ENCODE data around the gene ZSCAN9.

ZSCAN9 gene

DNA sequence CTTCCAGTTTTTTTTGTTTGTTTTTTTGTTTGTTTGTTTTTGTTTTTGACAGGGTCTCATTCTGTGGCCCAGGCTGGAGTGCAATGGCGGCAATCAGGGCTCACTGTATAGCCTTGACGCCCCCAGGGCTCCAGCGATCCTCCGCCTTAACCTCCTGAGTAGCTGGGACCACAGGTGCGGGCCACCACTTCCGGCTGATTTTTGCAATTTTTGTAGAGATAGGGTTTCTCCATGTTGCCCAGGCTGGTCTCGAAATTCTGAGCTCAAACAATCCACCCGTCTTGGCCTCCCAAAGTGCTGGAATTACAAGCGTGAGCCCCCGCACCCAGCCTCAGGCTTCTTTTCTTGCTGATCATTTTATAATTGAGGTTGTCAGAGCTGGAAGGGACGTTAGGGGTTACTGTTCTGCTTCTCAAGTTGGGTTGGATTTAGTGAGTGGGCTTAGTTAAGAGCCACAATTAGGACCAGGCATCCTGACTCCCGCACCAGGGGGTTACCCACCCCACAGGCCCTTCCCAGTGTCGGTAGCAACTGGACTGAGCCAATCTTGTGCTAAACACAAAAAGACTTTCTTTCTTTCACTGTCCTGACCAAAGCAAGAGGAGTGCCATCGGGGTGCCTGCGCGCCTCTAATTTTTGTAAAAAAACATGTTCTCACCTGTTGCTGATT is 13.1 kb upstream of the ZSCAN9 start:
- peak in 1 of 2 donors; percentile 4 for ATAC-seq (replicated peaks)
- Mint-ChIP-seq H3K36me3 (peaks cover 0 to 3% of the 10 kb centered on the region in 2 donors), H3K4me3 (peak overlapping the region; percentile 79 to 82), H3K27ac (peak overlapping the region; percentile 37), H3K9me3 (peaks cover 0 to 5% of the 10 kb centered on the region in 2 donors), H3K4me1 (peaks cover 25 to 35% of the 10 kb centered on the region in 2 donors), H3K27me3 (peaks cover 66 to 84% of the 10 kb centered on the region in 2 donors)
- no peak for DNase-seq

GRCh38 chr6:28212510-28213212 is 12.4 kb upstream of the ZSCAN9 start:
- H3K27ac Mint-ChIP-seq, result peak overlapping the region; percentile 90
- DNase-seq (peak; percentile 43), ATAC-seq (replicated peaks) (peak; percentile 66 to 79)
- peaks cover 23 to 29% of the 10 kb centered on the region in 2 donors for H3K4me1 Mint-ChIP-seq
- H3K9me3 Mint-ChIP-seq, result peaks cover 0 to 5% of the 10 kb centered on the region in 2 donors
- H3K4me3 Mint-ChIP-seq, result peak overlapping the region; percentile 79 to 82
- peaks cover 63 to 78% of the 10 kb centered on the region in 2 donors for H3K27me3 Mint-ChIP-seq
- H3K36me3 Mint-ChIP-seq, result no peaks in the 10 kb centered on the region

- Mint-ChIP-seq H3K4me3 (peak overlapping the region; percentile 79 to 82), H3K27ac (no peak overlapping the region), H3K4me1 (peaks cover 21 to 29% of the 10 kb centered on the region in 2 donors), H3K27me3 (peaks cover 64 to 78% of the 10 kb centered on the region in 2 donors), H3K9me3 (peaks cover 0 to 5% of the 10 kb centered on the region in 2 donors), H3K36me3 (peaks cover 0 to under 1% of the 10 kb centered on the region in 2 donors)
- no peak for DNase-seq
- no peak for ATAC-seq (replicated peaks)
Observed at GRCh38 chr6:28213213-28213523, 11.9 kb upstream of the ZSCAN9 start.

GRCh38 chr6:28215425-28215824 is 9.7 kb upstream of the ZSCAN9 start:
- ATAC-seq (replicated peaks) (no peak), DNase-seq (no peak)
- Mint-ChIP-seq H3K27ac (no peak overlapping the region), H3K36me3 (peaks cover 0 to 4% of the 10 kb centered on the region in 2 donors), H3K4me3 (no peak overlapping the region), H3K9me3 (peaks cover 0 to 1% of the 10 kb centered on the region in 2 donors), H3K27me3 (peaks cover 55 to 60% of the 10 kb centered on the region in 2 donors), H3K4me1 (peaks cover 20 to 29% of the 10 kb centered on the region in 2 donors)

- H3K4me1 Mint-ChIP-seq, result peaks cover 17% of the 10 kb centered on the region in 2 donors
- no peaks in the 10 kb centered on the region for H3K9me3 Mint-ChIP-seq
- peak overlapping the region; percentile 88 to 90 for H3K4me3 Mint-ChIP-seq
- DNase-seq (no peak), ATAC-seq (replicated peaks) (no peak)
- H3K36me3 Mint-ChIP-seq, result peaks cover 0 to 4% of the 10 kb centered on the region in 2 donors
- peaks cover 47 to 49% of the 10 kb centered on the region in 2 donors for H3K27me3 Mint-ChIP-seq
- H3K27ac Mint-ChIP-seq, result peak overlapping the region; percentile 31
Observed at GRCh38 chr6:28217890-28218289, 7.2 kb upstream of the ZSCAN9 start.

DNA sequence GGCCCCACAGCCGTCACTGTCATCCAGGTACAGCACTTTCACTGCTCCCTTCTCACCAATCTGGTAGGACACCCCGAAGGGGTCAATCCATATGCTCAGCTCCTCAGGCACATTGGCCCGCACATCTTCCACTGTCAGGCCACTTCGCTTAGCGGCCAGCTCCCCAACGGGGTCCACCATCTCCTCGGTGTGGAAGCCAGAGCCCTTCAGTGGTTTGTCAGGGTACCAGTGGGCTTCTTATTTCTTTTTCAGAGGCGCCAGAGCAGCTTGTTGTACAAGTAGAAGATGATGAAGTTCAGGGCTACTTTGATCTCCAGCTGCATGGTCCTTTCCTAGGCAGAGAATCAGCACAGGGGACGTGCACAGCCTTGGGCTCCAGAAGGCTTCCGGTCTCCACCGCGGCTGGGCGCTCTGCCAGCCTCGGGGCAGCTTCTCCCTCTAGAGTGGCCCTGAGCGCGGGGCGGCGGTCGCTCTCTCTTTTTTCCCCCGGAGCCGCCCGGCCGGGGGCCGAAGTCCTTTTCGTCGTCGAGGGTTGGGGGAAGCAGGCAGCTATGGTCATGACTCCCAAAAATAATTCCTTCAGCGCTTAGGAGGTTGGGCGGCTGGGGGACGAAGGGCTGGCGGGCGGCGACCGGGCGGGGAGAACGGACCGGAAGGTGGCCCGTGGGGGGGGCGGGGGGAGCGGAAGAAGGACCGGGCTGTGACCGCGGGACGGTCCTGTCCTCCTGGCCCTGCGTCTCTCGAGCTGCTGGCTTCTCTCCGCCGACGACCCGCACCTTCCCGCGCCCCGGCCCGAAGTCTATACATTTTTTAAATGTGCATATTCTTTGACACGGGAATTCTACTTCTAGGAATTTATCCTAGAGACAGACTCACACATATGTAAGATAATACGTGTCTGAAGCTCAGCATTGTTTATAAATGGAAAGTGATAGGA is 6.5 kb upstream of the ZSCAN9 start:
- DNase-seq (peak; percentile 29), ATAC-seq (replicated peaks) (peak; percentile 85 to 86)
- peak overlapping the region; percentile 77 for H3K27ac Mint-ChIP-seq
- H3K27me3 Mint-ChIP-seq, result peaks cover 43 to 49% of the 10 kb centered on the region in 2 donors
- H3K4me3 Mint-ChIP-seq, result peak overlapping the region; percentile 88 to 90
- peaks cover 2 to 4% of the 10 kb centered on the region in 2 donors for H3K36me3 Mint-ChIP-seq
- H3K4me1 Mint-ChIP-seq, result peaks cover 16% of the 10 kb centered on the region in 2 donors
- no peaks in the 10 kb centered on the region for H3K9me3 Mint-ChIP-seq

DNA sequence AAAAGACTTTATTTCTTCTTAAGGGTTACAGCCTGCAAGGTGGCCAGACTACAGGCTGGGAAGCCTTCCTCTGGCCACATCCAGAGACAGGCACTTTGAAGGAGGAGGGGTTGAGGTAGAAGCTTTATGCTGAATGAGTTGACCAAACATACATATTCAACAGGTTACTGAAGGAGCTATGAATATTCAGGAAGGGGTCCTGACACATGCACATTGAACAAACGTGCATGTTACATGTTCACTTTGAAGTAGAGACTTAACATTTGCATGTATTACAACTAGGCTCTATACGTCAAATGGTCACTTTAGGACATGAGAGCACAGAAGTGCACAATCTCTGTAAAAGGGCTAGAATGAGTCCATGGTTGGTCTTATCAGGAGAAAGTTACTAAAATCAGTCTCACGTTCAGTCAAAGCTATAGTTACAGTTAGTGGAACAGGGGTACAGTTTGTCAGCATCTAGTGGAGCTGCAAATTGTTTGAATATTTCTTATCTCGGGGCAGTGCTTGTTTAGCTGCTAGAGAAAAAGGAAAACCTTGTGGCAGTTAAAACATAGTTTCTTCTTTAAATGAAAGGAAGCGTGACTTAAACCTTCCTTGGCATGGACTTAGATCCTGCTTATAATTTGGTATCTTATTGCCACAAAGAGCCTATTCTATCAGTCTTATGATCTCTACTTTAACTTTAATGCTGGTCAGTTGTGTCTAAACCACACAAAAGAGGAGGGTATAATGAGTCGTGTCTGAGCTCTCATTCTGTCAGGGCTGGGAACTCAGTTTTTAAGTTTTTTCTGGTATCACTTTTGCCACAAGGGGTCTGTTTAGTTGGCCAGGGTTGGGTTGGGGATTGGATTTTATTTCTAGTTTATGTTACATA is 4.6 kb upstream of the ZSCAN9 start:
- Mint-ChIP-seq H3K27ac (no peak overlapping the region), H3K36me3 (peaks cover 2 to 4% of the 10 kb centered on the region in 2 donors), H3K4me3 (no peak overlapping the region), H3K4me1 (peaks cover 17 to 25% of the 10 kb centered on the region in 2 donors), H3K9me3 (no peaks in the 10 kb centered on the region), H3K27me3 (peaks cover 33 to 34% of the 10 kb centered on the region in 2 donors)
- DNase-seq (no peak), ATAC-seq (replicated peaks) (no peak)

DNA sequence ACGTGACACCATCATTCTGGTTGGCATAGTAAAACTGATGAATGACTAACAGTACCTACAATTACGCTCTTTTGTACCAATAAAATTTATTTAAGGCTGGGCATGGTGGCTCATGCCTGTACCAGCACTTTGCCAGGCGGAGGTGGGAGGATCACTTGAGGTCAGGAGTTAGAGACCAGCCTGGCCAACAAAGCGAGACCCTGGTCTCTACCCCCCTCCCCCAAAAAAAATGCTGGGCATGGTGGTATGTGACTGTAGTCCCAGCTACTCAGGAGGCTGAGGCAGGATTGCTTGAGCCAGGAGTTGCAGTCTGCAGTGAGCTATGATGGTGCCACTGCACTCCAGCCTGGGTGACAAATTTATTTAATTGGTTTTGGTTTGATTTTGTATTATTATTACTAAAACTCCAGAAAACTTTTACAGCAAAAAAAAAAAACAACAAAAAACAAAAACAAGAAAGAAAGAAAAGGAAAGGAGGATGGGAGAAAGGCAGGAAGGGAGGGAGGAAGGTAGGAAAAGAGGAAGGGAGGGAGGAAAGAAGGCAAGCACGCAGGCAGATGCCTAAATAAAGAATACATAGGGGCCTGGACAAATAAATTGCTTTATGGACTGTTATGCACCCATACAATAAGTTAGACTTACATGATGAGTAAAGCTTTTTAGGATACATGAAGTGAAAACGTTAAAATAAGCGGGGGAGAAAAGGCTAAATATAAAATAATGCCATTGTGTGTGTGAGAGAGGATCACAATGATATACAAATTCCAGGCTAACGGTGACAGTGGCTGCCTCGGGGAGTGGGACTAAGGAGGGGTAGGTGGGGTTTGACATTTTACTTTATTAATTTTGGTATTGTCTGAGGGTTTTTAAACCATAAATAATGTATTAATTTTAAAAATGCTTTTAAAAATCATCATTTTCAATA is 682 bp upstream of the ZSCAN9 start:
- H3K27me3 Mint-ChIP-seq, result peaks cover 10 to 18% of the 10 kb centered on the region in 2 donors

DNA sequence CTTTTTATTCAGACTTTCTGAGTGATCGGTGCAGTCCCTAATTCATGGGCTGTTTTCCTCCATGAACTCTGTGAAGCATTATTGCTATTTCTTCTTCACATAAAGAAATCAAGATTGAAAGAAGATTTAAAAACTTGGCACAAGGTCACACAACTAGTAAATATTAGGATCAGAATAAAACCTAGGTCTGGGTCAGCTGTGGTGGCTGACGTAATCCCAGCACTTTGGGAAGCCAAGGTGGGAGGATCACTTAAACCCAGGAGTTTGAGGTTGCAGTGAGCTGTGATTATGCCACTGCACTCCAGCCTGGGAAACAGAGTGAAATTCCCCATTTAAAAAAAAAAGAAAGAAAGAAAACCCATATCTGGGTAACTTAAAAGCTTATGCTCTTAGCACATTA is 1.4 kb downstream of the ZSCAN9 start:
- H3K27ac Mint-ChIP-seq, result no peak overlapping the region
- H3K4me1 Mint-ChIP-seq, result peaks cover 18 to 28% of the 10 kb centered on the region in 2 donors
- DNase-seq, result no peak
- H3K36me3 Mint-ChIP-seq, result peaks cover 29 to 37% of the 10 kb centered on the region in 2 donors
- ATAC-seq (replicated peaks), result no peak
- no peaks in the 10 kb centered on the region for H3K9me3 Mint-ChIP-seq
- H3K4me3 Mint-ChIP-seq, result no peak overlapping the region
- peaks cover 0 to 9% of the 10 kb centered on the region in 2 donors for H3K27me3 Mint-ChIP-seq

More for the DNA sequence above, 682 bp upstream of the ZSCAN9 start:
- no peaks in the 10 kb centered on the region for H3K9me3 Mint-ChIP-seq
- no peak for DNase-seq
- ATAC-seq (replicated peaks), result no peak
- H3K4me1 Mint-ChIP-seq, result peaks cover 18 to 28% of the 10 kb centered on the region in 2 donors
- H3K27ac Mint-ChIP-seq, result peak overlapping the region; percentile 28
- peak overlapping the region; percentile 90 to 93 for H3K4me3 Mint-ChIP-seq
- H3K36me3 Mint-ChIP-seq, result peaks cover 14 to 22% of the 10 kb centered on the region in 2 donors

- Mint-ChIP-seq H3K27ac (no peak overlapping the region), H3K27me3 (no peaks in the 10 kb centered on the region), H3K4me3 (no peak overlapping the region), H3K4me1 (peaks cover 5 to 7% of the 10 kb centered on the region in 2 donors), H3K9me3 (peaks cover 2 to 6% of the 10 kb centered on the region in 2 donors), H3K36me3 (peaks cover 59 to 78% of the 10 kb centered on the region in 2 donors)
- DNase-seq, result no peak
- ATAC-seq (replicated peaks), result no peak
Observed at GRCh38 chr6:28232785-28233184, 7.7 kb downstream of the ZSCAN9 start.

DNA sequence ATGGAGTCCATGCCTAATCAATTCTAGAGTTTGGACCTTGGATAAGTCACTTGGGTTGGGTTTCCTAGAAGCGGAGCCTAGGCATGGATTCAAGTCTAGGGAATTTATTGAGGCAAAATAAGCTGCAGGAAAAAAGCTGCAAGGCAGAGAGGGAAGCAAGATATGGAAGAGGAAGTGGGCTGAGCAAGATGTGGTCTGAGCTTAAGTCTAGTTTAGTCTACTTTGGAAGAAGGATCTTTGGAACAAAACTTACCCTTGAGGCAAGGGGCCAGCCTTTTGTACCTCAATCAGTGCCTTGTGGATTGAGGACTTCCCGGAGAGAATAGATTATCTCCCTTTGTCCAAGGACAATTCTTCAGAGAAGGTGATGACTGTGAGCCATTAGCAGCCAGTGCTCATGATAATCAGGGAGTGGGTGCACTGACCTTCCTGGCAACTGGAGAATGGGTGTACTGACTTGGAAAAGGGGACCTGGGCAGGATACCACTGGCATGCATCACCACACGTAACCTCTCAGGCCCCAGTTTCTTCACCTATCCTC is 10.9 kb downstream of the ZSCAN9 start:
- H3K27ac Mint-ChIP-seq, result no peak overlapping the region
- ATAC-seq (replicated peaks) (no peak), DNase-seq (no peak)
- peaks cover 45 to 72% of the 10 kb centered on the region in 2 donors for H3K36me3 Mint-ChIP-seq
- no peaks in the 10 kb centered on the region for H3K27me3 Mint-ChIP-seq
- H3K4me1 Mint-ChIP-seq, result peaks cover 2 to 6% of the 10 kb centered on the region in 2 donors
- H3K4me3 Mint-ChIP-seq, result no peak overlapping the region
- H3K9me3 Mint-ChIP-seq, result peaks cover 4 to 6% of the 10 kb centered on the region in 2 donors

- ATAC-seq (replicated peaks), result no peak
- Mint-ChIP-seq H3K4me1 (peaks cover 9 to 14% of the 10 kb centered on the region in 2 donors), H3K4me3 (no peak overlapping the region), H3K36me3 (peaks cover 29 to 59% of the 10 kb centered on the region in 2 donors), H3K27me3 (no peaks in the 10 kb centered on the region), H3K9me3 (peaks cover 0 to 2% of the 10 kb centered on the region in 2 donors), H3K27ac (no peak overlapping the region)
- DNase-seq, result no peak
Observed at GRCh38 chr6:28239636-28240035, 14.6 kb downstream of the ZSCAN9 start.

Data from stimulated activated naive B cell treated with anti-CD40 and anti-IgM and Interleukin-4, amounts not matched to agents 10 μg/mL and 1 μg/mL and 100 μg/mL, for 72 hours (primary cell).